Nephron progenitor cell (in vitro differentiated cells): ENCODE data around the gene SP100.

Experiments used
- DNase-seq: peaks from one replicate; pipeline ENCODE4 v3.0.0; 2021
- H3K27ac Mint-ChIP-seq: 2 replicates; pipeline ENCODE4 v1.8.0; 2021; ENCODE audit warnings: mild to moderate bottlenecking, moderate library complexity, mixed read lengths
- H3K27me3 Mint-ChIP-seq: 2 replicates; pipeline ENCODE4 v1.8.0; 2021; ENCODE audit warnings: mild to moderate bottlenecking, low read depth, mixed read lengths; ENCODE audit not compliant: poor library complexity
- H3K36me3 Mint-ChIP-seq: 2 replicates; pipeline ENCODE4 v1.8.0; 2021; ENCODE audit warnings: low read depth, mixed read lengths
- H3K4me1 Mint-ChIP-seq: 2 replicates; pipeline ENCODE4 v1.8.0; 2021; ENCODE audit warnings: mixed read lengths
- H3K4me3 Mint-ChIP-seq: 2 replicates; pipeline ENCODE4 v1.8.0; 2021; ENCODE audit warnings: mild to moderate bottlenecking, moderate library complexity, mixed read lengths
- H3K9me3 Mint-ChIP-seq: 2 replicates; pipeline ENCODE4 v1.8.0; 2021; ENCODE audit warnings: mild to moderate bottlenecking, moderate library complexity, mixed read lengths
- TF ChIP-seq, protein P1 (sequence below): fragments of 200-600 bp; sonication (generic); IDR thresholded peaks from 2 replicates; pipeline ENCODE4 v1.5.0; 2021; ENCODE audit warnings: antibody characterized with exemption

The SP100 gene

DNA sequence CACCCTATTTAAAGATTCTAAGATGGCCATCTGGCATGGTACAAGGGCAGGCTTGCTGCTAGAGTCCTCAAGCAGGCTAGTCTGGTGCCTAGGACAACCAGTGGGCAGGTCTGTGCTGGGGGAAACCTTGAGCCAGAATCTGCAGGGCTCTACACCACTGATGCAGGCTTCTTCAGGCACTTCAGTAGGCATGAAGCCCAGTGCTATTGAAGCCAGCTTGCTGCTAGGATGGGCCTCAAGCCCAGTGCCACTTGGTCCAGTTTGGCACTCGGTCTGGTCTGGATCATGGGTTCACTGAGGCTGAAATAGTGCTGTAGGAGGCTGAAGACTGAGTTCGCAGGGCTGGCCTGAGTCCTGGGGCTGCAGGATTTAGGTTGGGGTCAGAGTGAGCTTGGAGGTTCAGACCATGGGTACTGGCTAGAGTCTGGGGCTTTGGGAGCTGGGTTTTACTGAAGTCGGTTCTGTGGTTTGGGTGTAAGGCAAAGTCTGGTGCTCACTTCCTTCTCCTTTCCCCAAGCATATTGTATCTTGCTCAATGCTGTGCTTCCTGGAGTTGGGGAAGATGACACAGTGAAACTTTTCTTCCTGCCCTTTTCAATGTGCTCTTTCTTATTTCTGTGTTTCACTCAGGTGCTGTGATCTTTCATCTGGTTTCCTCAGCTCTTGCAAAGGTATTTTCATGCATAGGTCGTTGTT is 41.2 kb downstream of the SP100 start:
- no peak for DNase-seq
- no peaks in the 10 kb centered on the region for H3K4me1 Mint-ChIP-seq
- TF ChIP-seq, protein P1, sequence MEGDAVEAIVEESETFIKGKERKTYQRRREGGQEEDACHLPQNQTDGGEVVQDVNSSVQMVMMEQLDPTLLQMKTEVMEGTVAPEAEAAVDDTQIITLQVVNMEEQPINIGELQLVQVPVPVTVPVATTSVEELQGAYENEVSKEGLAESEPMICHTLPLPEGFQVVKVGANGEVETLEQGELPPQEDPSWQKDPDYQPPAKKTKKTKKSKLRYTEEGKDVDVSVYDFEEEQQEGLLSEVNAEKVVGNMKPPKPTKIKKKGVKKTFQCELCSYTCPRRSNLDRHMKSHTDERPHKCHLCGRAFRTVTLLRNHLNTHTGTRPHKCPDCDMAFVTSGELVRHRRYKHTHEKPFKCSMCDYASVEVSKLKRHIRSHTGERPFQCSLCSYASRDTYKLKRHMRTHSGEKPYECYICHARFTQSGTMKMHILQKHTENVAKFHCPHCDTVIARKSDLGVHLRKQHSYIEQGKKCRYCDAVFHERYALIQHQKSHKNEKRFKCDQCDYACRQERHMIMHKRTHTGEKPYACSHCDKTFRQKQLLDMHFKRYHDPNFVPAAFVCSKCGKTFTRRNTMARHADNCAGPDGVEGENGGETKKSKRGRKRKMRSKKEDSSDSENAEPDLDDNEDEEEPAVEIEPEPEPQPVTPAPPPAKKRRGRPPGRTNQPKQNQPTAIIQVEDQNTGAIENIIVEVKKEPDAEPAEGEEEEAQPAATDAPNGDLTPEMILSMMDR, result no peak
- peaks cover 9% of the 10 kb centered on the region for H3K27me3 Mint-ChIP-seq
- H3K36me3 Mint-ChIP-seq, result no peaks in the 10 kb centered on the region
- H3K4me3 Mint-ChIP-seq, result no peak overlapping the region
- peaks cover 9% of the 10 kb centered on the region for H3K9me3 Mint-ChIP-seq
- no peak overlapping the region for H3K27ac Mint-ChIP-seq

DNA sequence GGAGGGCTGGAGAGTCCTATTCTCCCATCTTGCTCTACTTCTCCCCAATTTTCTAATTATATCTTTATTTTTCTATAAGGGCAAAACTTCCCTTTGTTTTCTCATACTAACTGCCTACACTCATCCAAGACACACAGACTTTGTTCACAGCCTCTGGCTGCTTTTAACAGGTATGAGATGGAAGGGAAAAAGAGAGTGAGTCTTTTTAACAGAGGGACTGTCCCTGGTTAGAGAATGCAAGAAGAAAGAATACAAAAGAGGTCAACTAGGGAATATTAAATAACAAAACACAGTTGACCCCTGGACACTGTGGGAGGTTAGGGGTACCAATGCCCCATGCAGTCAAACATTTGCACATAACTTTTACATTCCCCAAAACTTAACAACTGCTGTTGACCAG is 41.8 kb downstream of the SP100 start:
- Mint-ChIP-seq H3K27ac (no peak overlapping the region), H3K4me3 (no peak overlapping the region), H3K9me3 (peaks cover 9% of the 10 kb centered on the region), H3K4me1 (no peaks in the 10 kb centered on the region), H3K27me3 (peaks cover 9% of the 10 kb centered on the region), H3K36me3 (no peaks in the 10 kb centered on the region)
- no peak for DNase-seq
- TF ChIP-seq, protein P1, result no peak

DNA sequence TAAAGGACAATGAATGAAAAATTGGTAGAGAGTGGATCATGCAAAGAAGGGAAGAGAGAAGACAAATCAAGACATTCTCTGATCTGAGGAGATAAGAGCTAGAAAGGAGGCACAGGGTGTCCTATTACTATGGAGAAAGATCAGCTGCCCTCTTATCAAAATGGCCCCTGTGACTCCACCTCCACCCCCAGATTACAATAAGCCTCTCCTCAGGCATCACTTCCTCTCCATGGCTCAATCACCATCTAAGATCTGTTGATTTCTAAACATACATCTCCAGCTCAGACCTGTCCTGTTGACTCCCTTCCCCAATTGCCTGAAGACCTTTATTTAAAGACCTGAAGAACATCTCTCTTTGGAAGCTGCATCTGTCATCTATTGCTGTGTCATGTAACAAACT is 43.2 kb downstream of the SP100 start:
- Mint-ChIP-seq H3K9me3 (peaks cover 9% of the 10 kb centered on the region), H3K4me3 (no peak overlapping the region), H3K4me1 (no peaks in the 10 kb centered on the region), H3K36me3 (no peaks in the 10 kb centered on the region), H3K27ac (no peak overlapping the region), H3K27me3 (peaks cover 11% of the 10 kb centered on the region)
- TF ChIP-seq, protein P1, result no peak
- no peak for DNase-seq

DNA sequence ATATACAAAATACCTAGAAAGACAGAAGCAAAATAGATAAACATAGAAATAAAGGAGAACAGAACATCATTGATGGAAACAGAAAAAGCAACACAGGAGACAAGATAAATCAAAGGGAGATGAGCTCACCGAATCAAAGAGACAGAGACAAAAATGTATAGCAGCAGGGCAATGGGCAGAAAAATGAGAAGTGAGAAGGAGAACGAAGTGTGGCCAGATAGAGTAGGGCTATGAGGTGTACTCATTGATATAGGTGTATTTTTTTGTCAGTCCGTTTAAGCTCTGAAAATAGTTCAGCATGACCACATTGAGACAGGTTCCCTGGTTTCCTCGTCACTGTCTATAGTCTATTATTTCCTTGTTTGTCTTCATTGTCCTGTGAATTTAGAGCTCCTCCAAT is 55.1 kb downstream of the SP100 start:
- no peak overlapping the region for H3K4me3 Mint-ChIP-seq
- no peak overlapping the region for H3K27ac Mint-ChIP-seq
- no peaks in the 10 kb centered on the region for H3K36me3 Mint-ChIP-seq
- no peaks in the 10 kb centered on the region for H3K4me1 Mint-ChIP-seq
- TF ChIP-seq, protein P1, result no peak
- H3K27me3 Mint-ChIP-seq, result no peaks in the 10 kb centered on the region
- no peak for DNase-seq
- peaks cover 15% of the 10 kb centered on the region for H3K9me3 Mint-ChIP-seq

DNA sequence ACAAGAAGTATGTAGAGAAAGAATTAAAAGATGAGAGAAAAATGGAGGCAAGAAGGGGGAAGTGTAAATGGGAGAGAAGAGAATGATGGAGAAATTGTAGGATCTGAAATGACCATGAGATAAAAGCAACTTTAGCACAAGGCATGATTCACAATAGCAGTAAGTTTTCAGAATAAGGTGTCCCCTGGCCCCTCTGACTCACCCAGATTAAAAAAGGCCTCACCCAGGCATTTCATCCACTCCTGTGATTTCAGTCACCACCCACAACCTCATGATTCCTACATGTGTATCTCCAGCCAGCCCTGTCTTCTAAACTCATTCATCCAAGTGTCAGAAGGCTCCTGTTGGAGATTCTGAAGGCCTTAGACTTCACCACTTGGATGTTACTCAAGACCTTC is 56.6 kb downstream of the SP100 start:
- no peak overlapping the region for H3K27ac Mint-ChIP-seq

More for the DNA sequence above, 56.6 kb downstream of the SP100 start:
- Mint-ChIP-seq H3K4me1 (no peaks in the 10 kb centered on the region), H3K4me3 (no peak overlapping the region), H3K27me3 (no peaks in the 10 kb centered on the region), H3K9me3 (peaks cover 17% of the 10 kb centered on the region), H3K36me3 (no peaks in the 10 kb centered on the region)
- no peak for DNase-seq
- TF ChIP-seq, protein P1, result no peak
